ENCODE data around the gene GTF3C5. TPM values are rescaled to one million over a fixed set of nuclear protein-coding genes. Genes with fewer than 3 reads are reported as not detected.

Gene GTF3C5
- total and polyA plus RNA-seq, 10 of the 15 experiments (the other 5 are each of a cell fraction or from before 2014, with no cell fraction given): 2.2 to 81.1 (median 68.7) TPM

DNA sequence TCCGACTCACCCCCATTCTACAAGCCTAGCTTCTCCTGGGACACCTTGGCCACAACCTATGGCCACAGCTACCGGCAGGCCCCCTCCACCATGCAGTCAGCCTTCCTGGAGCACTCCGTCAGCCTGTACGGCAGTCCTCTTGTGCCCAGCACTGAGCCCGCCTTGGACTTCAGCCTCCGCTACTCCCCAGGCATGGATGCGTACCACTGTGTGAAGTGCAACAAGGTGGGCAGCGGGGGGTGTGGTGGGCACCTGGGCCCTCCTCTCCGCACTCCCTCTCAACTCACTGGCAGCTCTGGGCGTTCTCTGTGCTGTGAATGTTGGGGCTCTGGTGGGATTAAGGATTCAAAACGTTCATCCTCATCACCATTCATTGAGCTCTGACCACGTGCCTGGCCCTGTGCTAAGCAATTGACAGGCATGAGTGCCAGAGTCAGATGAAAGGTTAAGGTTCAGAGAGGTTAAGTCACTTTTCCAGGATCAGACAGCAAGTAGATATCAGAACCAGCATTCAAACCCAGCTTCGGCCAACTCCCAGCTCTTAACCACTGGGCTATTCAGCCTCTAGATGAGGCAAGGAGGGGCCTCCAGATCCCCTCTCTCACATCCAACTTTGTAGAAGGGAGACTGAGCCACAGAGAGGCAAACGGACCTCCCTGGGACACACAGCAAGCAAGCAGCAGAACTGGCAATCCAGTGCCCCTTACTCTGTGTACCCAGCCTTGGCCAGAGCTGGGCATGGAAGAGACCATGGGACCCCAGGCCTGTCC, 42.4 kb upstream of the GTF3C5 start (continued):
- TF ChIP-seq CHD1 (IDR thresholded peaks at IDR 0.05; ENCODE audit: low read depth, low read length) (no peak), MTA2 (IDR thresholded peaks at IDR 0.05; ENCODE audit: low read depth) (no peak), YY1 (IDR thresholded peaks at IDR 0.05; ENCODE audit: low read depth, low read length) (no peak), STAT1 (conservative IDR thresholded peaks at IDR 0.05) (no peak)

DNA sequence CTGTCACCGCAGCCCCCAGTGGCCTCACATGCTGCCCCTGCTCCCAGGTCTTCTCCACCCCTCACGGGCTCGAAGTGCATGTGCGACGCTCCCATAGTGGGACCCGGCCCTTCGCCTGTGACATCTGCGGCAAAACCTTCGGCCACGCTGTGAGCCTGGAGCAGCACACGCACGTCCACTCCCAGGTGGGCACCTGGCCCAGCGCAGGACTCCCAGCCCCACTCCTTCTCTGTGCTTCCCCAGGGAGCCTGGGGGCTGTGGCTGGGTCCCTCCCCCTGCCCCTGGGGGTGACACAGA, 41.8 kb upstream of the GTF3C5 start:
- POLR2A ChIA-PET: no interaction called here
- intact Hi-C loops (cut with micrococcal nuclease; ENCODE audit: unreplicated experiment): no loop called here
- DNase-seq (ENCODE audit: low read depth, low spot score) (no peak), FAIRE-seq (no peak), ATAC-seq (no peak)
- Histone ChIP-seq H3K36me3 (ENCODE audit: control insufficient read depth in 2 of 2, insufficient read depth in 2 of 2, low read length in 1 of 2) (no peaks in the 10 kb centered on the region), H3K27ac (ENCODE audit: control insufficient read depth, insufficient read depth) (no peak overlapping the region), H2AFZ (ENCODE audit: control insufficient read depth, low read depth, low read length) (no peak overlapping the region), H3K9me3 (replicated peaks; ENCODE audit: control insufficient read depth, insufficient read depth, low read length) (no peaks in the 10 kb centered on the region), H3K27me3 (replicated peaks in 1 of 2; ENCODE audit: control insufficient read depth in 2 of 2, insufficient read depth in 2 of 2, low read length in 1 of 2) (peaks cover 3 to 4% of the 10 kb centered on the region in 2 experiments; a peak in 3 of 4 replicates), H3K9ac (ENCODE audit: control insufficient read depth, insufficient read depth, low read length) (no peak overlapping the region), H4K20me1 (ENCODE audit: control insufficient read depth, insufficient read depth) (no peaks in the 10 kb centered on the region), H3K79me2 (ENCODE audit: control insufficient read depth, insufficient read depth, low read length) (no peaks in the 10 kb centered on the region), H3K4me2 (ENCODE audit: control insufficient read depth, insufficient read depth) (no peak overlapping the region), H3K4me3 (no peak overlapping the region), H3K4me1 (ENCODE audit: control insufficient read depth, insufficient read depth, low read length) (peaks cover 7% of the 10 kb centered on the region)
- 66% methylated on average over 12 of the region's 13 CpGs for WGBS (ENCODE audit: insufficient coverage, insufficient replicate concordance, low lambda C conversion rate, missing lambda C conversion rate)
- RAD21 ChIA-PET (ENCODE audit: unreplicated experiment): no interaction called here
- SMC1A ChIA-PET (ENCODE audit: uncharacterized antibody, unreplicated experiment): no interaction called here
- CTCF ChIA-PET: no interaction called here
- TF ChIP-seq, protein P1, sequence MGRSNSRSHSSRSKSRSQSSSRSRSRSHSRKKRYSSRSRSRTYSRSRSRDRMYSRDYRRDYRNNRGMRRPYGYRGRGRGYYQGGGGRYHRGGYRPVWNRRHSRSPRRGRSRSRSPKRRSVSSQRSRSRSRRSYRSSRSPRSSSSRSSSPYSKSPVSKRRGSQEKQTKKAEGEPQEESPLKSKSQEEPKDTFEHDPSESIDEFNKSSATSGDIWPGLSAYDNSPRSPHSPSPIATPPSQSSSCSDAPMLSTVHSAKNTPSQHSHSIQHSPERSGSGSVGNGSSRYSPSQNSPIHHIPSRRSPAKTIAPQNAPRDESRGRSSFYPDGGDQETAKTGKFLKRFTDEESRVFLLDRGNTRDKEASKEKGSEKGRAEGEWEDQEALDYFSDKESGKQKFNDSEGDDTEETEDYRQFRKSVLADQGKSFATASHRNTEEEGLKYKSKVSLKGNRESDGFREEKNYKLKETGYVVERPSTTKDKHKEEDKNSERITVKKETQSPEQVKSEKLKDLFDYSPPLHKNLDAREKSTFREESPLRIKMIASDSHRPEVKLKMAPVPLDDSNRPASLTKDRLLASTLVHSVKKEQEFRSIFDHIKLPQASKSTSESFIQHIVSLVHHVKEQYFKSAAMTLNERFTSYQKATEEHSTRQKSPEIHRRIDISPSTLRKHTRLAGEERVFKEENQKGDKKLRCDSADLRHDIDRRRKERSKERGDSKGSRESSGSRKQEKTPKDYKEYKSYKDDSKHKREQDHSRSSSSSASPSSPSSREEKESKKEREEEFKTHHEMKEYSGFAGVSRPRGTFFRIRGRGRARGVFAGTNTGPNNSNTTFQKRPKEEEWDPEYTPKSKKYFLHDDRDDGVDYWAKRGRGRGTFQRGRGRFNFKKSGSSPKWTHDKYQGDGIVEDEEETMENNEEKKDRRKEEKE (IDR thresholded peaks at IDR 0.05): no peak
- TF ChIP-seq ZNF384 (IDR thresholded peaks at IDR 0.05; ENCODE audit: borderline replicate concordance, low read depth, low read length): no peak
- TF ChIP-seq ZNF207 (IDR thresholded peaks at IDR 0.05; ENCODE audit: borderline replicate concordance): no peak
- TF ChIP-seq NR2C1 (IDR thresholded peaks at IDR 0.05): no peak
- no peak for TF ChIP-seq ETV6 (conservative IDR thresholded peaks at IDR 0.05 in 1 of 2, IDR thresholded peaks at IDR 0.05 in 1 of 2; ENCODE audit: borderline replicate concordance in 1 of 2, low read depth in 1 of 2)
- no peak for TF ChIP-seq IKZF2 (IDR thresholded peaks at IDR 0.05)
- TF ChIP-seq, protein P2, sequence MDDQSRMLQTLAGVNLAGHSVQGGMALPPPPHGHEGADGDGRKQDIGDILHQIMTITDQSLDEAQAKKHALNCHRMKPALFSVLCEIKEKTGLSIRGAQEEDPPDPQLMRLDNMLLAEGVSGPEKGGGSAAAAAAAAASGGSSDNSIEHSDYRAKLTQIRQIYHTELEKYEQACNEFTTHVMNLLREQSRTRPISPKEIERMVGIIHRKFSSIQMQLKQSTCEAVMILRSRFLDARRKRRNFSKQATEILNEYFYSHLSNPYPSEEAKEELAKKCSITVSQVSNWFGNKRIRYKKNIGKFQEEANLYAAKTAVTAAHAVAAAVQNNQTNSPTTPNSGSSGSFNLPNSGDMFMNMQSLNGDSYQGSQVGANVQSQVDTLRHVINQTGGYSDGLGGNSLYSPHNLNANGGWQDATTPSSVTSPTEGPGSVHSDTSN (IDR thresholded peaks at IDR 0.05; ENCODE audit: insufficient replicate concordance, low read depth, low read length): no peak
- no peak for TF ChIP-seq RFX5 (IDR thresholded peaks at IDR 0.05; ENCODE audit: low read depth, low read length)
- no TSS peak for BruUV-seq (replicated peaks)
- in situ Hi-C loops (cut with MboI): no loop called here
